Measurements from ENCODE around the gene GSPT1. TPM values are rescaled to one million over a fixed set of nuclear protein-coding genes. Genes with fewer than 3 reads are reported as not detected.
"Not testable (repeated sequence)": the region's sequence is repeated elsewhere in the genome, so short reads cannot be mapped to it uniquely, and the experiment has no call there.

Gene GSPT1
- total RNA-seq, 1 experiment from 2014 or later: 194 TPM

- Histone ChIP-seq H3K4me3 (ENCODE audit: low read depth in 2 of 2, low read length in 2 of 2) (no peak overlapping the region), H3K4me1 (ENCODE audit: control insufficient read depth, insufficient read depth, low read length) (0 out of 2 replicates have a peak, but pooled peaks cover 3% of the 10 kb centered on the region), H3K27ac (ENCODE audit: low read length) (no peak overlapping the region), H3K9me3 (ENCODE audit: control insufficient read depth, insufficient read depth, low read depth, low read length) (no peaks in the 10 kb centered on the region), H3K27me3 (ENCODE audit: control insufficient read depth, insufficient read depth, low read length) (no peaks in the 10 kb centered on the region), H3K36me3 (ENCODE audit: control insufficient read depth, insufficient read depth, low read length) (no peaks in the 10 kb centered on the region)
- in situ Hi-C loops (cut with HindIII; ENCODE audit: low pct_unique_long_range_greater_than_20kb, low sequenced_read_pairs): no loop called here
- BruUV-seq (replicated peaks): no TSS peak
- ChIA-PET CTCF (no interaction called here), POLR2A (interaction anchor here (0.7 kb wide), 1 partner anchor 1009 kb away, joined by 6 read pairs; no protein-coding TSS in a partner anchor)
- ATAC-seq (no peak), DNase-seq (ENCODE audit: low read depth, low spot score) (no peak)
- no peak for TF ChIP-seq POLR2AphosphoS5 (IDR thresholded peaks at IDR 0.05; ENCODE audit: low read depth, low read length)
- TF ChIP-seq CTCF (IDR thresholded peaks at IDR 0.05): no peak
- no peak for TF ChIP-seq REST (IDR thresholded peaks at IDR 0.05; ENCODE audit: insufficient read depth in 1 of 2, low read depth in 2 of 2, low read length in 1 of 2)
- no peak for TF ChIP-seq SIN3A (IDR thresholded peaks at IDR 0.05; ENCODE audit: borderline replicate concordance, insufficient read depth, low read depth, low read length)
- TF ChIP-seq TCF7L2 (IDR thresholded peaks at IDR 0.05; ENCODE audit: low read depth, low read length): no peak
- intact Hi-C loops (cut with micrococcal nuclease; ENCODE audit: unreplicated experiment): loop anchor here (5.0 kb wide), 1 partner anchor 121 kb away; no protein-coding TSS in a partner anchor
Measured at GRCh38 chr16:11946433-11946832, 30.7 kb upstream of the GSPT1 start.

- intact Hi-C loops (cut with micrococcal nuclease; ENCODE audit: unreplicated experiment); CTCF ChIA-PET; H3K9me3 ChIP-seq (ENCODE audit: control insufficient read depth, insufficient read depth, low read depth, low read length): not testable (repeated sequence)
Measured at GRCh38 chr16:11941945-11942344, 26.2 kb upstream of the GSPT1 start, which contains the start of gene NPIPB2. Gene NPIPB2, minus strand, starts transcription at chr16:11942045. Its CDS starts 0 bp downstream, at chr16:11942045.

GRCh38 chr16:11927350-11927749 is 11.6 kb upstream of the GSPT1 start:
- H3K27me3 ChIP-seq (ENCODE audit: control insufficient read depth, insufficient read depth, low read length); H3K9me3 ChIP-seq (ENCODE audit: control insufficient read depth, insufficient read depth, low read depth, low read length); H3K27ac ChIP-seq (ENCODE audit: low read length); intact Hi-C loops (cut with micrococcal nuclease; ENCODE audit: unreplicated experiment); H3K4me3 ChIP-seq (ENCODE audit: low read depth in 2 of 2, low read length in 2 of 2); BruUV-seq (replicated peaks); H3K4me1 ChIP-seq (ENCODE audit: control insufficient read depth, insufficient read depth, low read length); POLR2A ChIA-PET; DNase-seq (ENCODE audit: low read depth, low spot score); ATAC-seq; CTCF ChIA-PET; in situ Hi-C loops (cut with HindIII; ENCODE audit: low pct_unique_long_range_greater_than_20kb, low sequenced_read_pairs); H3K36me3 ChIP-seq (ENCODE audit: control insufficient read depth, insufficient read depth, low read length): not testable (repeated sequence)

More at GRCh38 chr16:11941945-11942344, 26.2 kb upstream of the GSPT1 start, which contains the start of gene NPIPB2:
- H3K4me1 ChIP-seq (ENCODE audit: control insufficient read depth, insufficient read depth, low read length); ATAC-seq; DNase-seq (ENCODE audit: low read depth, low spot score); H3K27me3 ChIP-seq (ENCODE audit: control insufficient read depth, insufficient read depth, low read length); POLR2A ChIA-PET; BruUV-seq (replicated peaks); H3K27ac ChIP-seq (ENCODE audit: low read length); H3K36me3 ChIP-seq (ENCODE audit: control insufficient read depth, insufficient read depth, low read length); H3K4me3 ChIP-seq (ENCODE audit: low read depth in 2 of 2, low read length in 2 of 2); in situ Hi-C loops (cut with HindIII; ENCODE audit: low pct_unique_long_range_greater_than_20kb, low sequenced_read_pairs): not testable (repeated sequence)

- POLR2A ChIA-PET; in situ Hi-C loops (cut with HindIII; ENCODE audit: low pct_unique_long_range_greater_than_20kb, low sequenced_read_pairs); H3K36me3 ChIP-seq (ENCODE audit: control insufficient read depth, insufficient read depth, low read length); CTCF ChIA-PET; BruUV-seq (replicated peaks); H3K4me1 ChIP-seq (ENCODE audit: control insufficient read depth, insufficient read depth, low read length); H3K9me3 ChIP-seq (ENCODE audit: control insufficient read depth, insufficient read depth, low read depth, low read length); intact Hi-C loops (cut with micrococcal nuclease; ENCODE audit: unreplicated experiment); H3K27me3 ChIP-seq (ENCODE audit: control insufficient read depth, insufficient read depth, low read length); DNase-seq (ENCODE audit: low read depth, low spot score); H3K4me3 ChIP-seq (ENCODE audit: low read depth in 2 of 2, low read length in 2 of 2); H3K27ac ChIP-seq (ENCODE audit: low read length); ATAC-seq: not testable (repeated sequence)
Measured at GRCh38 chr16:11924046-11924445, 8.3 kb upstream of the GSPT1 start.

Data from Panc1 (cell line).